Measurements from ENCODE around the gene MED23. TPM values are rescaled to one million over a fixed set of nuclear protein-coding genes. Genes with fewer than 3 reads are reported as not detected.

The MED23 gene
- total RNA-seq, 2 donors from 2014 or later, result 10.5 to 11.7 TPM

DNA sequence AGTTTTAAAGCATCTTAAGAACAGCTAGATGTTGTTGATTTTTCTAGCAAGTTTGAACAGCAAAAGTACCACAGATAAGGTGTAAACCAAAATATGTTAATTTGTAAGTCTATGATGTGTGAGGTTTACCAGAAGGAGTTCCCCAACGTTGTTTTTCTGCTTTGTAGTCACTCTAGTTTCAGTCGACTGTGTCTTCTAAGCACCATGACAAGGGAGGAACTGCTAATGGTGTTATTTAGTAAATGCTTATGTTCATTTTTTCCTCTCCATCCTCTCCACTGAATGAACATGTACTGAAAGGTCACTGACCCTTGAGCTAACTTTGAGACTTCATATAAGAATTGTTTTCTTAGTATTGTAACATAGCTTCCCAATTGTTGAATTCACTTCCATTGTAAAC, 12.1 kb upstream of the MED23 start:
- no peaks in the 10 kb centered on the region for H3K36me3 ChIP-seq
- H3K9me3 ChIP-seq, result no peaks in the 10 kb centered on the region
- H3K27ac ChIP-seq, result no peak overlapping the region
- TF ChIP-seq, protein P1, sequence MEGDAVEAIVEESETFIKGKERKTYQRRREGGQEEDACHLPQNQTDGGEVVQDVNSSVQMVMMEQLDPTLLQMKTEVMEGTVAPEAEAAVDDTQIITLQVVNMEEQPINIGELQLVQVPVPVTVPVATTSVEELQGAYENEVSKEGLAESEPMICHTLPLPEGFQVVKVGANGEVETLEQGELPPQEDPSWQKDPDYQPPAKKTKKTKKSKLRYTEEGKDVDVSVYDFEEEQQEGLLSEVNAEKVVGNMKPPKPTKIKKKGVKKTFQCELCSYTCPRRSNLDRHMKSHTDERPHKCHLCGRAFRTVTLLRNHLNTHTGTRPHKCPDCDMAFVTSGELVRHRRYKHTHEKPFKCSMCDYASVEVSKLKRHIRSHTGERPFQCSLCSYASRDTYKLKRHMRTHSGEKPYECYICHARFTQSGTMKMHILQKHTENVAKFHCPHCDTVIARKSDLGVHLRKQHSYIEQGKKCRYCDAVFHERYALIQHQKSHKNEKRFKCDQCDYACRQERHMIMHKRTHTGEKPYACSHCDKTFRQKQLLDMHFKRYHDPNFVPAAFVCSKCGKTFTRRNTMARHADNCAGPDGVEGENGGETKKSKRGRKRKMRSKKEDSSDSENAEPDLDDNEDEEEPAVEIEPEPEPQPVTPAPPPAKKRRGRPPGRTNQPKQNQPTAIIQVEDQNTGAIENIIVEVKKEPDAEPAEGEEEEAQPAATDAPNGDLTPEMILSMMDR (IDR thresholded peaks at IDR 0.05), result no peak
- no peak for DNase-seq (ENCODE audit: low spot score)
- no peak overlapping the region for H3K4me3 ChIP-seq
- no peaks in the 10 kb centered on the region for H3K4me1 ChIP-seq
- H3K27me3 ChIP-seq, result no peaks in the 10 kb centered on the region

DNA sequence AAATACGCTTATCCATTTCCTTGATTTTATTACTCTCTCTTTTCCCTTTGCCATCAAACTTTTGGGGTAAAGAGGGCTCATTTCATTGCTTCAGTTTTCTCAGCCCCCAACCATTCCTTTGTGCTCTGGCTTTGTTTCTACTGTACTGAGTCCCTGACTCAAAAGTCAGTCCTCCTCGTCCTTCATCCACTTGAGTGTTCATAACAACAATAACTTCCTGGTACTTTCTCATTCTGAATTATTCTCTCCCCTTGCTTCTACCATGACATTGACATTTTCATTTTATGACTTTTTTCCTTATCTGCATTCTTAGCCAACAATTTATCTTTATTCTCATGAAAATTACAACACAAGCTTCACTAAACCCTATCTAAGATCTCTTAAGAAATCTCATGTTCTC, 10.0 kb upstream of the MED23 start:
- no peak for DNase-seq (ENCODE audit: low spot score)
- H3K27ac ChIP-seq, result no peak overlapping the region
- H3K27me3 ChIP-seq, result no peaks in the 10 kb centered on the region
- H3K4me3 ChIP-seq, result no peak overlapping the region
- H3K36me3 ChIP-seq, result no peaks in the 10 kb centered on the region
- no peaks in the 10 kb centered on the region for H3K4me1 ChIP-seq
- TF ChIP-seq, protein P1 (IDR thresholded peaks at IDR 0.05), result no peak
- no peaks in the 10 kb centered on the region for H3K9me3 ChIP-seq

DNA sequence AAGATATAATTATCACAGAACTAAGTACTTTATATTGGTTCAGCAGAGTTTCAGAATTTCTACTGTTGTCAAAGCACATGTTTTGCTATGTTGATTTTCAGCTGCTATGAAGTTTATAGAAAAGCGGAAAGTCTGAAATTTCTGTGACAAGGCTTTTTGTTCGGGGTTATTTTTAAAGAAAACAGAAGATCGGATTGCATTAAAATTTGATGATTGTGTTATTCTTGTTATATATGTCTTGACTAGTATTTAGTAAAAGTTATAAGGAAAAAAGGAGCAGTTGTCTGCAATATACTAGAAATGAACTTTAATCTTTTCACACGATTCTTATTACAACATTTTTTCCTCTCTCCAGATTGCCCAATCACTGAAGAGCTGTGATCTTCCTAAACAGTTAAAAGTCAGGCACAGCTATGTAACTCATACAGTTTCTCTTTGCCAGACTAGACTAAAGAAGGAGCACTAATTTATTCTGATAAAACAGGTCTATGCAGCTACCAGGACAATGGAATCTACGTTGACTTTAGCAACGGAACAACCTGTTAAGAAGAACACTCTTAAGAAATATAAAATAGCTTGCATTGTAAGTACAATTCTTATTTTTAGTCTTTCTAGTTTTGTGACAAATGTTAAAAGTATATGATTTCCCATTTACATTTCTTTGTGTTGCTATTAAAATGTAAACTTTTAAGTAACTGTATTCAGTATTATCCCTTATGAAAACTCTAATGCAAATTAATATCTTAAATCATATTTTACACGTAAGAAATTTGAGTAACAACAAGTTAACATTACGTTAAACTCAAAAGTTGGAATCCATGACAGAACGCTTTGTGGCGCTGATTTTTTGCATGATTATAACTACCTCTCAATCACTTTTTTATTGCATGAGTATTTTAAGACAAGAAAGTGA, 9.1 kb upstream of the MED23 start, which contains the start of gene ENPP3:
TSS of gene ENPP3 (plus strand) at position 423 of the 913 bp plus-strand sequence. CDS start at position 506, 83 bp downstream.
- no peak within 1 kb of the TSS for H3K4me3 ChIP-seq

DNA sequence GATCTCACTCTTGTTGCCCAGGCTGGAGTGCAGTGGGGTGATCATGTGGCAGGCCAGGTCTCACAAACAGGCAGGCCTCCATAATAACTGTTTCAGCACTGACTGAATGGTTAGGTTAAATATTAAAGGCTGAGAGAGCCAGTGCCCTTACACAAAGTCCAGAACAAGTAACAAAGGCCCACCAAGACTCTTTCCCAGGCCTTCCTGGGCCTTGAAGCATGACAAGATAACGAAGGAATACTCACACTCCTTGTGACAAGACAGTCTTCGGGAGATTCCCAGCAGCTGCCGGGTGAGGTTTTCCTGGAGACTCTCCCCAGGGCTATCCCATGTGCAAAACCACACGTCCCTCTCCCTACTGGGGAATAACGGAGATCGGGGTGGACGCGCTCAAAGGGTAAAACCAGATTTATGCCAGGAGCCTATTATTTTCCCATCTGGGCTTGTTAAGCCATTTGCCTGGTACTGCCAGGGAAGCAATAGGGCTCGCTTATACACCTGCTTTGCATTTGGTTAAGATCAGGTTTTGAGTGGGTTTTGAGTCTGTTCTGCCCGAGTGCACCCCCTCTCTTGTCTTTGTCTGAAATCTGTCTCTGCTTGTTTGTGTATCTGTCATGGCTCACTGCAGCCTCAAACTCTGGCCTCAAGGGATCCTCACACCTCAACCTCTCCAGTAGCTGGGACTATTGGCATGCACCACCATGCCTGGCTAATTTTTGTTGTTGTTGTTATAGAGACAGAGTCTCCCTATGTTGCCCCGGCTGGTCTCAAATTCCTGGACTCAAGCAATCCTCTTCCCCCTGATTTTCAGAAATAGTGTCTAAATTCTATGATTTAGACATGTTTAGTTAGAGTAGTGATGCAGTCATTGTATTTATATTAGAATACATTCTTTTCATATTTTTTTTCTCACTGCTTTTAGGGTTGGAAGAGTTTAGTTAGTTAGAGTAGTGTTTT, 7.6 kb upstream of the MED23 start:
- DNase-seq (ENCODE audit: low spot score), result no peak
- Histone ChIP-seq H3K27me3 (no peaks in the 10 kb centered on the region), H3K4me3 (no peak overlapping the region), H3K36me3 (no peaks in the 10 kb centered on the region), H3K9me3 (no peaks in the 10 kb centered on the region), H3K27ac (no peak overlapping the region), H3K4me1 (no peaks in the 10 kb centered on the region)
- TF ChIP-seq, protein P1 (IDR thresholded peaks at IDR 0.05), result no peak

More for the DNA sequence above, 9.1 kb upstream of the MED23 start, which contains the start of gene ENPP3:
- no peak for DNase-seq (ENCODE audit: low spot score)
- Histone ChIP-seq H3K27me3 (no peaks in the 10 kb centered on the region), H3K9me3 (no peaks in the 10 kb centered on the region), H3K36me3 (no peaks in the 10 kb centered on the region), H3K27ac (no peak within 1 kb of the TSS), H3K4me1 (no peaks in the 10 kb centered on the region)
- TF ChIP-seq, protein P1 (IDR thresholded peaks at IDR 0.05), result no peak

DNA sequence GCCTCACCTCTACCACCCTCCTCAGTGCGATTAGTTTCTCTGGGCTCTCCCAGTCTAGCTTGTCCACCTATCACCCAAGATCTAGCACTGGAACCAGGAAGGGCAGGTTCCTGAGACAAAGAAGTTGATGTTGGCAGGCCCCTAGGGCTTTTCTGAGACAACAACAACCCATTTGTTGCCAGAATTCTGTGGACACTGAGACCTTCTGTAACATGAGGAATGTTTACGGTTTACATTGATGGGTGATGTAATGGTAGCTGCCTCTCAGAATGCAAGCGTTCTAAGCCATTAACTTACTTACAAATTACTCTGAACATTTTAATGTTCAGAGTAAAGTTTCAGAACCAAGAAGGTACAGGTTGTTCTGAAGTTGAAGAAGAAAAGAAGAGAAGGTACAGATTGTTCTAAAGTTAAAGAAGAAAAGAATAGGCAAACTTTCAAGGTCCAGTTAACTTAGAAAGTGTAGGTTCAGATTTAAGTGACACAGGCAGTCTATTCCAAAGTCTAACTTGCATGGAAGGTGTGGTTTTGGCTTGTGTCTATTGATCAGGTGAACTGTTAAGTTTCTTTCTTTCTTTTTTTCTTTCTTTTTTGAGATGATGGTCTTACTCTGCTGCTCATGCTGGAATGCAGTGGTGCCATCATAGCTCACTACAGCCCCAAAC, 3.7 kb upstream of the MED23 start:
- Histone ChIP-seq H3K4me3 (no peak overlapping the region), H3K4me1 (peaks cover 0 to 20% of the 10 kb centered on the region in 2 donors), H3K36me3 (no peaks in the 10 kb centered on the region), H3K27me3 (no peaks in the 10 kb centered on the region), H3K27ac (no peak overlapping the region), H3K9me3 (no peaks in the 10 kb centered on the region)
- TF ChIP-seq, protein P1 (IDR thresholded peaks at IDR 0.05), result no peak
- no peak for DNase-seq (ENCODE audit: low spot score)

Measured in right atrium auricular region (tissue), 2 donors.